HepG2 (cell line): ENCODE data around the gene ZNF23. TPM values are rescaled to one million over a fixed set of nuclear protein-coding genes. Genes with fewer than 3 reads are reported as not detected.
A peak's percentile ranks its signal among the peaks of the same experiment; 100 is the strongest.

Source experiments
- AGO2 ChIP-seq: fragments of 200-400 bp; formaldehyde crosslinking; optimal IDR thresholded peaks from 2 replicates; pipeline ENCODE3; 2017; ENCODE audit warnings: mild to moderate bottlenecking, low read depth, low read length, moderate library complexity
- BATF2 ChIP-seq: sonication (generic); formaldehyde crosslinking; IDR thresholded peaks from 2 replicates; pipeline ENCODE4 v1.8.0; 2022; ENCODE audit warnings: mild to moderate bottlenecking, missing genetic modification reagents, moderate library complexity
- FOXK1 ChIP-seq: sonication (generic); formaldehyde crosslinking; IDR thresholded peaks from 2 replicates; pipeline ENCODE4 v1.4.0; 2020; ENCODE audit warnings: low read depth, missing genetic modification reagents, borderline replicate concordance
- KLF16 ChIP-seq, 2 experiments: sonication (generic) in 1 of 2; formaldehyde crosslinking in 1 of 2; IDR thresholded peaks; 2 replicates each; pipeline versions ENCODE4 v1.6.1 to v1.8.0; 2016 to 2023; ENCODE audit warnings: missing genetic modification reagents in 2 of 2, missing compliant biosample characterization in 1 of 2
- REXO4 ChIP-seq: sonication (generic); formaldehyde crosslinking; IDR thresholded peaks from 2 replicates; pipeline ENCODE4 v1.8.0; 2022; ENCODE audit warnings: missing genetic modification reagents, mild to moderate bottlenecking, borderline replicate concordance
- SALL1 ChIP-seq: sonication (generic); formaldehyde crosslinking; IDR thresholded peaks from 2 replicates; pipeline ENCODE4 v1.8.0; 2022; ENCODE audit warnings: mild to moderate bottlenecking, missing genetic modification reagents
- SMARCC2 ChIP-seq: fragments of 450-650 bp; IDR thresholded peaks from 2 replicates; pipeline ENCODE4 v1.6.1; 2017; ENCODE audit warnings: antibody characterized with exemption, mild to moderate bottlenecking
- SMYD3 ChIP-seq: sonication (generic); formaldehyde crosslinking; IDR thresholded peaks from 2 replicates; pipeline ENCODE4 v1.8.1; 2023; ENCODE audit warnings: mild to moderate bottlenecking, missing genetic modification reagents
- THAP7 ChIP-seq: sonication (generic); formaldehyde crosslinking; IDR thresholded peaks from 2 replicates; pipeline ENCODE4 v1.8.1; 2023; ENCODE audit warnings: mild to moderate bottlenecking, missing genetic modification reagents
- ZFP36 ChIP-seq: fragments of 150-350 bp; IDR thresholded peaks from 2 replicates; pipeline ENCODE4 v1.6.1; 2018; ENCODE audit warnings: borderline replicate concordance, low read length, low read depth; ENCODE audit not compliant: partially characterized antibody
- ZNF276 ChIP-seq: sonication (generic); formaldehyde crosslinking; IDR thresholded peaks from 2 replicates; pipeline ENCODE4 v1.4.0; 2020; ENCODE audit warnings: mild to moderate bottlenecking, low read depth, missing genetic modification reagents
- ZNF335 ChIP-seq: sonication (generic); formaldehyde crosslinking; IDR thresholded peaks from 2 replicates; pipeline ENCODE4 v1.4.0; 2020; ENCODE audit warnings: missing genetic modification reagents
- ZNF496 ChIP-seq: sonication (generic); formaldehyde crosslinking; IDR thresholded peaks from 2 replicates; pipeline ENCODE4 v1.8.1; 2023; ENCODE audit warnings: mild to moderate bottlenecking, moderate library complexity, missing genetic modification reagents; ENCODE audit not compliant: insufficient replicate concordance
- ZNF646 ChIP-seq: sonication (generic); formaldehyde crosslinking; IDR thresholded peaks from 2 replicates; pipeline ENCODE4 v1.9.0; 2021; ENCODE audit warnings: mild to moderate bottlenecking, missing genetic modification reagents
- polyA plus RNA-seq, 8 experiments: library from polyadenylated mRNA; depleted of rRNA in 3 of 8; stranded (reverse) in 7 of 8; unstranded in 1 of 8; fragments of >200 nt; fragmentation: Illumina TruSeq in 4 of 8; extraction: Trizol in 4 of 8; gene quantifications; 2 replicates each; pipeline versions ENCODE4 v1.2.1 to v1.2.3, GENCODE V29; 2011 to 2016; ENCODE audit warnings: low read depth in 4 of 8, missing spikeins in 1 of 8, mixed read lengths in 1 of 8; ENCODE audit not compliant: insufficient read depth in 1 of 8
- total RNA-seq, 5 experiments: library from RNA; depleted of rRNA; stranded (reverse); fragments of >200 nt; fragmentation: Illumina TruSeq; extraction: Trizol; gene quantifications; 2 replicates each; pipeline ENCODE4 v1.2.3, GENCODE V29; 2016; ENCODE audit warnings: low read depth in 1 of 5

The ZNF23 gene
- total and polyA plus RNA-seq, 2 of the 13 experiments (the other 11 are each of a cell fraction or from before 2014, with no cell fraction given), result 8.6 to 12.2 TPM

- TF ChIP-seq ZNF646 (CRISPR knock-in tag) (no peak), ZNF335 (CRISPR knock-in tag) (no peak), AGO2 (no peak), SMARCC2 (no peak), ZFP36 (no peak), FOXK1 (no peak), THAP7 (CRISPR knock-in tag) (no peak), REXO4 (CRISPR knock-in tag) (no peak), KLF16 (CRISPR knock-in tag; IDR thresholded peaks at IDR 0.05) (no peak), SALL1 (CRISPR knock-in tag) (peak; percentile 39; the same call in 1 of the 2 replicates), BATF2 (CRISPR knock-in tag) (no peak), ZNF276 (CRISPR knock-in tag) (no peak), ZNF496 (CRISPR knock-in tag) (no peak), SMYD3 (CRISPR knock-in tag) (no peak)
- TF ChIP-seq, all 625 proteins: peak for 53
Observed at GRCh38 chr16:71441348-71442050, 20.5 kb downstream of the ZNF23 start (continued).
